H9 (cell line): ENCODE results near the gene FBLN7. TPM values are rescaled to one million over a fixed set of nuclear protein-coding genes. Genes with fewer than 3 reads are reported as not detected.
A peak's percentile ranks its signal among the peaks of the same experiment; 100 is the strongest.

Source experiments
- DNase-seq: peaks from one replicate; pipeline ENCODE4 v3.0.0-alpha.2; 2017
- H2AFZ ChIP-seq: one replicate; pipeline ENCODE4 v1.6.1; 2013; ENCODE audit warnings: mild to moderate bottlenecking, low read length, control low read depth, moderate library complexity
- H2AK5ac ChIP-seq: 2 replicates; pipeline ENCODE4 v1.6.1; 2013; ENCODE audit warnings: low read length, control low read depth, mixed read lengths; ENCODE audit not compliant: insufficient read length
- H2BK120ac ChIP-seq: one replicate; pipeline ENCODE4 v1.6.1; 2013; ENCODE audit warnings: low read depth, mild to moderate bottlenecking, low read length, control low read depth, inconsistent platforms; ENCODE audit not compliant: poor library complexity, severe bottlenecking
- H2BK12ac ChIP-seq: 2 replicates; pipeline ENCODE4 v1.6.1; 2013; ENCODE audit warnings: low read length, control low read depth, mixed read lengths, low read depth; ENCODE audit not compliant: insufficient read length
- H2BK15ac ChIP-seq: 2 replicates; pipeline ENCODE4 v1.6.1; 2013; ENCODE audit warnings: low read depth, low read length, control low read depth
- H2BK20ac ChIP-seq: one replicate; pipeline ENCODE4 v1.6.1; 2013; ENCODE audit warnings: low read depth, mild to moderate bottlenecking, low read length, control low read depth, inconsistent platforms; ENCODE audit not compliant: poor library complexity, severe bottlenecking
- H2BK5ac ChIP-seq: 2 replicates; pipeline ENCODE4 v1.6.1; 2013; ENCODE audit warnings: low read length, control low read depth, mixed read lengths; ENCODE audit not compliant: insufficient read length
- H3K14ac ChIP-seq: 2 replicates; pipeline ENCODE4 v1.6.1; 2013; ENCODE audit warnings: low read length, control low read depth; ENCODE audit not compliant: insufficient read depth
- H3K18ac ChIP-seq: 2 replicates; pipeline ENCODE4 v1.6.1; 2013; ENCODE audit warnings: low read depth, mild to moderate bottlenecking, mixed read lengths, low read length, control low read depth; ENCODE audit not compliant: insufficient read length
- H3K23ac ChIP-seq: 2 replicates; pipeline ENCODE4 v1.6.1; 2013; ENCODE audit warnings: low read length, control low read depth, mixed read lengths, low read depth; ENCODE audit not compliant: insufficient read length
- H3K23me2 ChIP-seq: 2 replicates; pipeline ENCODE4 v1.6.1; 2013; ENCODE audit warnings: low read depth, mild to moderate bottlenecking, mixed read lengths, low read length, control low read depth; ENCODE audit not compliant: insufficient read length, poor library complexity, severe bottlenecking
- H3K27ac ChIP-seq: 2 replicates; pipeline ENCODE4 v1.5.1; 2013; ENCODE audit warnings: low read length, control low read depth, mixed read lengths, low read depth; ENCODE audit not compliant: insufficient read length
- H3K27me3 ChIP-seq: 2 replicates; pipeline ENCODE4 v1.6.1; 2013; ENCODE audit warnings: low read length, control low read depth, inconsistent platforms; ENCODE audit not compliant: insufficient read depth
- H3K4ac ChIP-seq: 2 replicates; pipeline ENCODE4 v1.6.1; 2013; ENCODE audit warnings: low read depth, mild to moderate bottlenecking, control low read depth, inconsistent platforms, low read length, moderate library complexity
- H3K4me1 ChIP-seq: 2 replicates; pipeline ENCODE4 v1.6.1; 2013; ENCODE audit warnings: low read length, control low read depth, inconsistent platforms; ENCODE audit not compliant: insufficient read depth
- H3K4me2 ChIP-seq: 2 replicates; pipeline ENCODE4 v1.6.1; 2013; ENCODE audit warnings: low read length, control low read depth, mixed read lengths; ENCODE audit not compliant: insufficient read length, insufficient read depth
- H3K56ac ChIP-seq: 2 replicates; pipeline ENCODE4 v1.6.1; 2013; ENCODE audit warnings: low read depth, mild to moderate bottlenecking, mixed read lengths, low read length, control low read depth; ENCODE audit not compliant: insufficient read length
- H3K79me1 ChIP-seq: 2 replicates; pipeline ENCODE4 v1.6.1; 2013; ENCODE audit warnings: low read depth, mild to moderate bottlenecking, moderate library complexity, low read length, control low read depth, inconsistent platforms; ENCODE audit not compliant: insufficient read depth, poor library complexity, severe bottlenecking
- H3K79me2 ChIP-seq: 2 replicates; pipeline ENCODE4 v1.6.1; 2013; ENCODE audit warnings: low read length, control low read depth, inconsistent platforms; ENCODE audit not compliant: insufficient read depth
- H3K9ac ChIP-seq: 2 replicates; pipeline ENCODE4 v1.6.1; 2013; ENCODE audit warnings: low read length, control low read depth, mixed read lengths; ENCODE audit not compliant: insufficient read length; ENCODE audit errors: extremely low read depth
- H3K9me3 ChIP-seq: one replicate; pipeline ENCODE4 v1.6.1; 2013; ENCODE audit warnings: low read depth, low read length, inconsistent platforms; ENCODE audit not compliant: control insufficient read depth
- H3T11ph ChIP-seq: one replicate; pipeline ENCODE4 v1.6.1; 2013; ENCODE audit warnings: mild to moderate bottlenecking, low read length, control low read depth, inconsistent platforms
- H4K20me1 ChIP-seq: one replicate; pipeline ENCODE4 v1.6.1; 2013; ENCODE audit not compliant: control insufficient read depth, insufficient read length, insufficient read depth
- H4K5ac ChIP-seq: 2 replicates; pipeline ENCODE4 v1.6.1; 2013; ENCODE audit warnings: low read depth, mild to moderate bottlenecking, mixed read lengths, low read length, control low read depth; ENCODE audit not compliant: insufficient read length
- H4K8ac ChIP-seq: replicated peaks from 2 replicates; pipeline ENCODE4 v1.6.1; 2013; ENCODE audit warnings: low read length, control low read depth, mixed read lengths, low read depth; ENCODE audit not compliant: insufficient read length
- H4K91ac ChIP-seq: 2 replicates; pipeline ENCODE4 v1.6.1; 2013; ENCODE audit warnings: low read depth, mild to moderate bottlenecking, moderate library complexity, mixed read lengths, low read length, control low read depth; ENCODE audit not compliant: insufficient read length
- H3K27ac Mint-ChIP-seq, 3 experiments: 2 replicates in 2 of 3; 3 replicates in 1 of 3; pipeline ENCODE4 v1.8.0; 2020 to 2021; ENCODE audit warnings: mixed read lengths in 3 of 3, mild to moderate bottlenecking in 1 of 3, moderate library complexity in 1 of 3
- H3K27me3 Mint-ChIP-seq: 2 replicates; pipeline ENCODE4 v1.8.0; 2021; ENCODE audit warnings: low read depth, mild to moderate bottlenecking, moderate library complexity, mixed read lengths
- H3K36me3 Mint-ChIP-seq, 3 experiments: 2 replicates in 2 of 3; 3 replicates in 1 of 3; pipeline ENCODE4 v1.8.0; 2020 to 2021; ENCODE audit warnings: low read depth in 3 of 3, mixed read lengths in 3 of 3; ENCODE audit not compliant: insufficient read depth in 1 of 3
- H3K4me1 Mint-ChIP-seq, 2 experiments: 2 replicates each; pipeline ENCODE4 v1.8.0; 2020; ENCODE audit warnings: mixed read lengths in 2 of 2
- H3K4me3 Mint-ChIP-seq, 2 experiments: 2 replicates in 1 of 2; 3 replicates in 1 of 2; pipeline ENCODE4 v1.8.0; 2020 to 2021; ENCODE audit warnings: mild to moderate bottlenecking in 2 of 2, mixed read lengths in 2 of 2, moderate library complexity in 1 of 2
- H3K9me3 Mint-ChIP-seq, 2 experiments: 2 replicates in 1 of 2; 3 replicates in 1 of 2; pipeline ENCODE4 v1.8.0; 2020; ENCODE audit warnings: mild to moderate bottlenecking in 2 of 2, mixed read lengths in 2 of 2, moderate library complexity in 1 of 2
- CTCF ChIP-seq: fragments of 200-600 bp; sonication (generic); conservative IDR thresholded peaks from 3 replicates; pipeline ENCODE4 v1.8.0; 2021; ENCODE audit warnings: antibody characterized with exemption, mild to moderate bottlenecking
- WGBS: extraction: QIAGEN DNeasy Blood & Tissue Kit; methylation state at CpG from one replicate; pipeline ENCODE4 v1.1.7; 2013; ENCODE audit warnings: missing lambda C conversion rate, low lambda C conversion rate, mixed read lengths; ENCODE audit not compliant: insufficient read length; ENCODE audit errors: extremely low coverage; 5-methylcytosine and 5-hydroxymethylcytosine counted together
- total RNA-seq: library from RNA; stranded (reverse); gene quantifications from 2 replicates; pipeline ENCODE4 v1.2.1, GENCODE V29; 2021

Gene FBLN7
- total RNA-seq, 1 experiment from 2014 or later: 1.3 TPM

- Histone ChIP-seq H3K4me1 (no peaks in the 10 kb centered on the region), H3K18ac (no peak overlapping the region), H2BK120ac (no peak overlapping the region), H2AFZ (no peak overlapping the region), H2AK5ac (no peak overlapping the region), H2BK5ac (no peak overlapping the region), H3K23ac (no peak overlapping the region), H3K9ac (no peak overlapping the region), H3K14ac (no peak overlapping the region), H3K56ac (no peak overlapping the region), H3K23me2 (no peaks in the 10 kb centered on the region), H3K79me2 (no peaks in the 10 kb centered on the region), H4K20me1 (no peaks in the 10 kb centered on the region), H2BK20ac (no peak overlapping the region), H4K5ac (no peak overlapping the region), H3K79me1 (no peaks in the 10 kb centered on the region), H3T11ph (no peak overlapping the region), H3K4me2 (no peak overlapping the region), H2BK15ac (no peak overlapping the region), H3K9me3 (no peaks in the 10 kb centered on the region), H3K4ac (no peak overlapping the region), H3K27me3 (no peaks in the 10 kb centered on the region), H4K91ac (no peak overlapping the region), H2BK12ac (no peak overlapping the region), H4K8ac (no peak overlapping the region), H3K27ac (no peak overlapping the region)
- no peak for TF ChIP-seq CTCF
- H3K27ac Mint-ChIP-seq: peak overlapping the region; percentile 49 to 71 (median 70); a peak in 5 of 7 replicates
- H3K27me3 Mint-ChIP-seq: no peaks in the 10 kb centered on the region
- WGBS: no CpG with 5 or more reads among the region's 10 CpGs
- H3K4me3 Mint-ChIP-seq: no peak overlapping the region
- no peaks in the 10 kb centered on the region for H3K4me1 Mint-ChIP-seq
- H3K9me3 Mint-ChIP-seq: no peaks in the 10 kb centered on the region
- H3K36me3 Mint-ChIP-seq: peaks cover 3 to 18% (median 10%) of the 10 kb centered on the region in 3 experiments; a peak in 5 of 7 replicates
- no peak for DNase-seq
These were observed 42.1 kb upstream of the FBLN7 start for GRCh38 chr2:112096098-112096497.
